MCF 10A (cell line): Measurements from ENCODE around the gene PLAAT4. TPM values are rescaled to one million over a fixed set of nuclear protein-coding genes. Genes with fewer than 3 reads are reported as not detected.

Experiments used
- BruUV-seq: library from RNA; stranded (reverse); fragments of 400-500 nt; replicated peaks from 2 replicates; lab custom pipeline; 2021; lab: Mats Ljungman, UMichigan
- CTCF ChIA-PET: fragments of 300-600 bp; sonication (Branson Sonifier 250); formaldehyde crosslinking; extraction: SDS; loops from one replicate; lab custom pipeline; 2021; ENCODE audit warnings: antibody characterized with exemption, inconsistent platforms; lab: Yijun Ruan, JAX
- POLR2A ChIA-PET: fragments of 300-600, 350-650 bp; sonication (Branson Sonifier 250); formaldehyde crosslinking; extraction: SDS; loops from one replicate; lab custom pipeline; 2020; ENCODE audit warnings: antibody characterized with exemption, inconsistent platforms; lab: Yijun Ruan, JAX
- DNase-seq: peaks from one replicate; pipeline ENCODE4 v3.0.0-alpha.2; 2018; ENCODE audit not compliant: unreplicated experiment
- H3K27ac Mint-ChIP-seq: one replicate; pipeline ENCODE4 v1.8.0; 2022; ENCODE audit warnings: mild to moderate bottlenecking, low read depth, mixed read lengths; ENCODE audit not compliant: unreplicated experiment
- H3K27me3 Mint-ChIP-seq: one replicate; pipeline ENCODE4 v1.8.0; 2022; ENCODE audit warnings: mixed read lengths; ENCODE audit not compliant: insufficient read depth, unreplicated experiment
- H3K36me3 Mint-ChIP-seq: one replicate; pipeline ENCODE4 v1.8.0; 2022; ENCODE audit warnings: mild to moderate bottlenecking, moderate library complexity, mixed read lengths; ENCODE audit not compliant: insufficient read depth, unreplicated experiment
- H3K4me1 Mint-ChIP-seq: one replicate; pipeline ENCODE4 v1.8.0; 2022; ENCODE audit warnings: mixed read lengths; ENCODE audit not compliant: insufficient read depth, unreplicated experiment
- H3K4me3 Mint-ChIP-seq: one replicate; pipeline ENCODE4 v1.8.0; 2022; ENCODE audit warnings: mild to moderate bottlenecking, moderate library complexity, mixed read lengths; ENCODE audit not compliant: unreplicated experiment
- H3K9me3 Mint-ChIP-seq: one replicate; pipeline ENCODE4 v1.8.0; 2022; ENCODE audit warnings: mixed read lengths; ENCODE audit not compliant: unreplicated experiment
- CTCF ChIP-seq: fragments of 200-600 bp; IDR thresholded peaks from one replicate; pipeline ENCODE4 v1.8.0; 2022; ENCODE audit warnings: antibody characterized with exemption, mild to moderate bottlenecking; ENCODE audit not compliant: unreplicated experiment
- intact Hi-C: fragments of 100-400 bp; cut with micrococcal nuclease; formaldehyde crosslinking; loops from 2 replicates; pipeline ENCODE4 v1.14.1; 2022
- total RNA-seq: library from RNA; stranded (reverse); gene quantifications from 2 replicates; pipeline ENCODE4 v1.2.3, GENCODE V29; 2022

Gene PLAAT4
- total RNA-seq, 1 experiment from 2014 or later: 0.96 TPM

- no peak for TF ChIP-seq CTCF
- H3K4me1 Mint-ChIP-seq: no peaks in the 10 kb centered on the region
- no peaks in the 10 kb centered on the region for H3K36me3 Mint-ChIP-seq
- peaks cover 11% of the 10 kb centered on the region for H3K27me3 Mint-ChIP-seq
- ChIA-PET POLR2A (interaction anchor here (0.6 kb wide), 1 partner anchor 591 kb away, joined by 3 read pairs; no protein-coding TSS in a partner anchor), CTCF (no interaction called here)
- BruUV-seq: no TSS peak
- intact Hi-C loops: no loop called here
- DNase-seq: no peak
- H3K27ac Mint-ChIP-seq: no peak overlapping the region
- no peaks in the 10 kb centered on the region for H3K9me3 Mint-ChIP-seq
- no peak overlapping the region for H3K4me3 Mint-ChIP-seq
Observed at GRCh38 chr11:63493127-63493526, 43.5 kb upstream of the PLAAT4 start.

- no peak for DNase-seq
- Mint-ChIP-seq H3K4me3 (no peak overlapping the region), H3K27me3 (peaks cover 11% of the 10 kb centered on the region), H3K9me3 (peaks cover 7% of the 10 kb centered on the region), H3K36me3 (no peaks in the 10 kb centered on the region), H3K27ac (no peak overlapping the region), H3K4me1 (no peaks in the 10 kb centered on the region)
- POLR2A ChIA-PET: no interaction called here
- no TSS peak for BruUV-seq
- intact Hi-C loops: no loop called here
- TF ChIP-seq CTCF: no peak
- CTCF ChIA-PET: interaction anchor here (0.5 to 1.1 kb wide), 2 partner anchors 16 to 166 kb away, joined by 3 to 4 read pairs; no protein-coding TSS in a partner anchor
Observed at GRCh38 chr11:63494975-63495374, 41.6 kb upstream of the PLAAT4 start.

GRCh38 chr11:63499874-63500273, 36.7 kb upstream of the PLAAT4 start:
- no peak for TF ChIP-seq CTCF
- no TSS peak for BruUV-seq
- Mint-ChIP-seq H3K9me3 (peaks cover 8% of the 10 kb centered on the region), H3K36me3 (no peaks in the 10 kb centered on the region), H3K4me3 (no peak overlapping the region), H3K27me3 (no peaks in the 10 kb centered on the region), H3K4me1 (no peaks in the 10 kb centered on the region), H3K27ac (no peak overlapping the region)
- intact Hi-C loops: no loop called here
- DNase-seq: no peak
- ChIA-PET POLR2A (no interaction called here), CTCF (interaction anchor here (0.6 kb wide), 1 partner anchor 238 kb away, joined by 4 read pairs; no protein-coding TSS in a partner anchor)

GRCh38 chr11:63501236-63501635, 35.4 kb upstream of the PLAAT4 start:
- TF ChIP-seq CTCF: no peak
- Mint-ChIP-seq H3K4me1 (no peaks in the 10 kb centered on the region), H3K4me3 (no peak overlapping the region), H3K27me3 (no peaks in the 10 kb centered on the region), H3K9me3 (peaks cover 8% of the 10 kb centered on the region), H3K36me3 (no peaks in the 10 kb centered on the region), H3K27ac (no peak overlapping the region)
- ChIA-PET CTCF (interaction anchor here (0.5 to 0.7 kb wide), 2 partner anchors 91 to 482 kb away, joined by 3 read pairs; no protein-coding TSS in a partner anchor), POLR2A (no interaction called here)
- no peak for DNase-seq
- intact Hi-C loops: no loop called here
- BruUV-seq: no TSS peak
